HG02623 (cell line): ENCODE results near the gene FDPS.

Source experiments
- ATAC-seq: cut with Tn5 transposase; IDR thresholded peaks from one replicate; pipeline ENCODE4 v1.9.1; 2021; ENCODE audit warnings: moderate library complexity; ENCODE audit not compliant: unreplicated experiment

FDPS gene

GRCh38 chr1:155352631-155353030 lies 44.0 kb downstream of the FDPS start:
- ATAC-seq: no peak

GRCh38 chr1:155360051-155360450 lies 51.4 kb downstream of the FDPS start:
- ATAC-seq: no peak
